PFSK-1 (cell line): ENCODE measurements around the gene MAPK8.

ENCODE experiments used
- FOXP2 ChIP-seq: optimal IDR thresholded peaks from 2 replicates; pipeline ENCODE3; 2011; ENCODE audit warnings: borderline replicate concordance, control low read depth, inconsistent platforms; ENCODE audit not compliant: insufficient read depth; ENCODE audit errors: extremely low read length, extremely low read depth
- POLR2AphosphoS5 ChIP-seq: IDR thresholded peaks from 2 replicates; pipeline ENCODE4 v1.6.1; 2012; ENCODE audit warnings: low read depth, mild to moderate bottlenecking, control low read depth, low read length, moderate library complexity
- SIN3A ChIP-seq: IDR thresholded peaks from 2 replicates; pipeline ENCODE4 v1.6.1; 2012; ENCODE audit warnings: mild to moderate bottlenecking, low read length, moderate library complexity, borderline replicate concordance; ENCODE audit not compliant: insufficient read depth
- TAF1 ChIP-seq: IDR thresholded peaks from 2 replicates; pipeline ENCODE4 v1.6.1; 2012; ENCODE audit warnings: low read length, control low read depth, borderline replicate concordance; ENCODE audit not compliant: insufficient read depth
- TF ChIP-seq, protein P1 (sequence below), 2 experiments: IDR thresholded peaks; 2 replicates each; pipeline versions ENCODE4 v1.6.1 to v1.8.0; 2011 to 2012; ENCODE audit warnings: low read depth in 2 of 2, low read length in 2 of 2, control low read depth in 1 of 2, inconsistent platforms in 1 of 2, mild to moderate bottlenecking in 1 of 2, moderate library complexity in 1 of 2; ENCODE audit not compliant: insufficient read depth in 1 of 2

MAPK8 gene

DNA sequence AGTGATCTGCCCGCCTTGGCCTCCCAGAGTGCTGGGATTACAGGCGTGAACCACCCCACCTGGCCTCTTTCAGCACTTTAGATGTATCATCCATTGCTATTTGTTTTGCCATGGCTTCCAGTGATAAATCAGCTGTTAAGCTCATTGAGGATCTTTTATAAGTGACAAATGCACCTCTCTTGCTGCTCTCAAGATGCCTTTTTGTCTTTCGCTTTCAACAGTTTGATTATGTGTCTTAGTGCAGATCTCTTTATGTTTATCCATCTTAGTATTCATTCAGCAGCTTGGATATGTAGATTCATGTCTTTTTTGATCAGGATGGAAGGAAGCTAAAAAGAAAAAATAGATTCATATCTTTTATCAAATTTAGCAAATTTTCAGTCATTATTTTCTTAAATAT, 105.6 kb downstream of the MAPK8 start:
- no peak for TF ChIP-seq FOXP2
- TF ChIP-seq, protein P1, sequence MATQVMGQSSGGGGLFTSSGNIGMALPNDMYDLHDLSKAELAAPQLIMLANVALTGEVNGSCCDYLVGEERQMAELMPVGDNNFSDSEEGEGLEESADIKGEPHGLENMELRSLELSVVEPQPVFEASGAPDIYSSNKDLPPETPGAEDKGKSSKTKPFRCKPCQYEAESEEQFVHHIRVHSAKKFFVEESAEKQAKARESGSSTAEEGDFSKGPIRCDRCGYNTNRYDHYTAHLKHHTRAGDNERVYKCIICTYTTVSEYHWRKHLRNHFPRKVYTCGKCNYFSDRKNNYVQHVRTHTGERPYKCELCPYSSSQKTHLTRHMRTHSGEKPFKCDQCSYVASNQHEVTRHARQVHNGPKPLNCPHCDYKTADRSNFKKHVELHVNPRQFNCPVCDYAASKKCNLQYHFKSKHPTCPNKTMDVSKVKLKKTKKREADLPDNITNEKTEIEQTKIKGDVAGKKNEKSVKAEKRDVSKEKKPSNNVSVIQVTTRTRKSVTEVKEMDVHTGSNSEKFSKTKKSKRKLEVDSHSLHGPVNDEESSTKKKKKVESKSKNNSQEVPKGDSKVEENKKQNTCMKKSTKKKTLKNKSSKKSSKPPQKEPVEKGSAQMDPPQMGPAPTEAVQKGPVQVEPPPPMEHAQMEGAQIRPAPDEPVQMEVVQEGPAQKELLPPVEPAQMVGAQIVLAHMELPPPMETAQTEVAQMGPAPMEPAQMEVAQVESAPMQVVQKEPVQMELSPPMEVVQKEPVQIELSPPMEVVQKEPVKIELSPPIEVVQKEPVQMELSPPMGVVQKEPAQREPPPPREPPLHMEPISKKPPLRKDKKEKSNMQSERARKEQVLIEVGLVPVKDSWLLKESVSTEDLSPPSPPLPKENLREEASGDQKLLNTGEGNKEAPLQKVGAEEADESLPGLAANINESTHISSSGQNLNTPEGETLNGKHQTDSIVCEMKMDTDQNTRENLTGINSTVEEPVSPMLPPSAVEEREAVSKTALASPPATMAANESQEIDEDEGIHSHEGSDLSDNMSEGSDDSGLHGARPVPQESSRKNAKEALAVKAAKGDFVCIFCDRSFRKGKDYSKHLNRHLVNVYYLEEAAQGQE (IDR thresholded peaks at IDR 0.05; ENCODE audit: insufficient read depth in 1 of 2, low read depth in 2 of 2, low read length in 2 of 2): no peak
- no peak for TF ChIP-seq SIN3A
- no peak for TF ChIP-seq POLR2AphosphoS5
- no peak for TF ChIP-seq TAF1

DNA sequence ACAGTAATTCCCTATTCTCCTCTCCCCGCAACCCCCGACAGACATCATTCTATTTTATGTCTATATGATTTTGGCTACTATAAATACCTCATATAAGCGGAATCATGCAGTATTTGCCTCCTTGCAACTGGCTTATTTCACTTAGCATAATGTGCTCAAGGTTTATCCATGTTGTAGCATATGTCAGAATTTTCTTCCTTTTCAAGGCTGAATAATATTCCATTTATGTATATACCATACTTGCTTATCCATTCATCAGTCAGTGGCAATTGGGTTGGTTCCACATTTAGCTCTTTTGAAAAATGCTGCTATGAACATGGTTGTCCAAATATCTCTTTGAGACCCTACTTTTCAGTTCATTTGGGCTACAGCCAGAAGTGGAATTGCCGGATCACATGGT, 106.5 kb downstream of the MAPK8 start:
- TF ChIP-seq, protein P1 (IDR thresholded peaks at IDR 0.05; ENCODE audit: insufficient read depth in 1 of 2, low read depth in 2 of 2, low read length in 2 of 2): no peak
- TF ChIP-seq SIN3A (no peak), POLR2AphosphoS5 (no peak), TAF1 (no peak), FOXP2 (no peak)

DNA sequence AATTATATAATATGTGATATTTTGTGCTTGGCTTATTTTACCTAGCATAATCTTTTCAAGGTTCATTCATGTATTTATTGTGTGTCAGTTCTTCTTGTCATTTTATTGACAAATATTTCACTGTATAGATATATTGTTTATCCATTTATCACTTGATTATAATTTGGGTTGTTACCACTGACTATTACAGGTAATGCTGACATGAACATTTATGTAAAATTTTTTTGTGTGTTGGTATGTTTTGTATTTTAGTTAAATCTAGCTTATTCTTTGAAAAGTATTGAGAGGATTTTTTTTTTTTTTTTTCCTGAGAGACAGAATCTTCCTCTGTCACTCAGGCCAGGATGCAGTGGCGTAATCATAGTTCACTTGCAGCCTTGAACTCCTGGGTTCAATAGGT, 107.7 kb downstream of the MAPK8 start:
- TF ChIP-seq, protein P1 (IDR thresholded peaks at IDR 0.05; ENCODE audit: insufficient read depth in 1 of 2, low read depth in 2 of 2, low read length in 2 of 2): no peak
- TF ChIP-seq FOXP2 (no peak), SIN3A (no peak), POLR2AphosphoS5 (no peak), TAF1 (no peak)

DNA sequence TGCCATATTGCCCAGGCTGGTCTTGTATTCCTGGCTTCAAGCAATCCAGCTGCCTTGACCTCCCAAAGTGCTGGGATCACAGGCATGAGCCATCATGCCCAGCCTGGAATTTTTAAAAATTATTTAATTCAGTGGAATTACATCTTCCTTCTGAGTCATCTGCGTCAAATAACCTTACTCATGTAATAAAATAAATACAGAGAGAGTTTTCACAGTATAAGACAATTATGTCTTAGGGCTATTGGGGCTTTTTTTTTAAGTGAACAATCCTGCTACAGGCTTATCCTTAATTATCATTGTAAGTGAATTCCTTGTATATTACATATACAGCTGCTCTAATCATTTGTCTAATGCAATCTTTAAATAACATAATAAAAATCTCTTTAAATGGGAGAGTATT, 108.3 kb downstream of the MAPK8 start:
- TF ChIP-seq FOXP2: no peak
- TF ChIP-seq TAF1: no peak
- TF ChIP-seq, protein P1 (IDR thresholded peaks at IDR 0.05; ENCODE audit: insufficient read depth in 1 of 2, low read depth in 2 of 2, low read length in 2 of 2): no peak
- no peak for TF ChIP-seq POLR2AphosphoS5
- no peak for TF ChIP-seq SIN3A

DNA sequence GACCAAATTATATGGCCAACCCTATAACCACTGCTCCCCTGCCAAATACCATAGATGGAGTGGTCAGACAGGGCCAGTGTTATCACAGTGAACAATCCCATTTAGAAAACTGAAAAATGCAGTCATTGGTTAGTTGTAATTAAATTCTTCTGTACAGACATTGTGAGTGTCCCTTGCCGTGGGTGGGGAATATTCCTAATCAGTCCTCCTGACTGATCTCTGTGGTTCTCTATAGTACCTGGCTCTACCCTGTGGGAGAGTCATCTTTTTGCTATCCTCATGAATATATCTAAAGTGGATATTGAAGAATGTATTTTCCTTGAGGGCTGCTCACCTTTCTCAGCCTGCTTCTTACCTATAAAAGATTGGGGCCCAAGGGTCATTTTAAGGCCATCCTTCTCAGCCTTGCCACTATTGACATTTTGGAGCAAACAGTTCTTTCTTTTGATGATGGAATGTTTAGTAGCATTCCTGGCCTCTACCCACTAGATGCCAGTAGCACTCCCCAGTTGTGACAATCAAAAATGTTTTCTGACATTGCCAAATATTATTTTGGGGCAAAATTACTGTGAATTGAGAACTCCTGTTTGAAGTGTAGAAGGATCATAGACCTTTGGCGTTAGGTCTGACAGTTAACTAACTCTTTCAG, 110.2 kb downstream of the MAPK8 start:
- no peak for TF ChIP-seq POLR2AphosphoS5
- no peak for TF ChIP-seq SIN3A
- no peak for TF ChIP-seq TAF1
- no peak for TF ChIP-seq FOXP2
- TF ChIP-seq, protein P1 (IDR thresholded peaks at IDR 0.05; ENCODE audit: insufficient read depth in 1 of 2, low read depth in 2 of 2, low read length in 2 of 2): no peak
